ENCODE data around the gene HS3ST4.

The HS3ST4 gene

GRCh38 chr16:25897702-25898101, 205.9 kb downstream of the HS3ST4 start:
- DNase-seq: no peak

- DNase-seq: no peak
Observed at GRCh38 chr16:25905810-25906209, 214.1 kb downstream of the HS3ST4 start.

DNA sequence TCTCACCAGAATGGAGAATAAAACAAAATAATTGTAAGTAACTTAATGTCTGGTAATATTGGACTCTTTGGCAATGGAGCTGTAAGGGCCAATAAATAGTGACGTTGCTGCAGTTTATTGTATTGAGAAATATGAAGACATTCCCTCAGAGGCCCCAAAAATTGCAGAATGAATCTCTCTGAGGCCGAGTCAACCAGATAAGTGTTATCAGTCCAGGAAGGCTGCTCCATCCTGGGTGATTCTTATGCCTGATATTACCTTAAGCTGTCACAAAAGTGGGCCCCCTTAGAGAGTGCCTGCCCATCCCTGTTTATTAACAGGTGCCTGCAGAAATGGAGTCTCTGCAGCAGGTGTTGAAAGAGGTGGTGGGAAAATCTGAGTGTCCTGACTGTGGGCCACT, 219.2 kb downstream of the HS3ST4 start:
- DNase-seq: no peak

GRCh38 chr16:25912321-25912720, 220.6 kb downstream of the HS3ST4 start:
- no peak for DNase-seq

GRCh38 chr16:25914357-25914962, 222.7 kb downstream of the HS3ST4 start:
- DNase-seq: no peak

DNA sequence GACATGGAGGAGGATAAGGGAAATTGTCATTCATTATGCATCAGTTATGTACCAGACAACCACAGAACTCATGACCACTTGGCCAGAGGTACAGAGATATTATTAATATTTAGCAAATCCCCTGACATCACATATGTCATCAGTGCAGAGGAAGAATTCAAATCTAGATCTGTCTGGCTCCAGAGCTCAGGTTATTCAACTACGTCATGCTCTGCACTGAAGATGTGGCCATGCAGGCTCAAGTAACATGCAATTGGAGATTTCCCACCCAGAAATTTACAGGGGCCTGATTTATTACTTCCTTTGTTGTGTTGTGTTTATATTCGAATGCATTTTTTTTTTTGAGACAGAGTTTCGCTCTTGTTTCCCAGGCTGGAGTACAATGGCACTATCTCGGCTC, 224.3 kb downstream of the HS3ST4 start:
- DNase-seq: no peak

- peak in 1 of 3 experiments; percentile 1 for DNase-seq
Observed at GRCh38 chr16:25922438-25922837, 230.7 kb downstream of the HS3ST4 start.

- peak in 1 of 3 experiments; percentile 58 for DNase-seq
Observed at GRCh38 chr16:25925421-25925820, 233.7 kb downstream of the HS3ST4 start.

DNA sequence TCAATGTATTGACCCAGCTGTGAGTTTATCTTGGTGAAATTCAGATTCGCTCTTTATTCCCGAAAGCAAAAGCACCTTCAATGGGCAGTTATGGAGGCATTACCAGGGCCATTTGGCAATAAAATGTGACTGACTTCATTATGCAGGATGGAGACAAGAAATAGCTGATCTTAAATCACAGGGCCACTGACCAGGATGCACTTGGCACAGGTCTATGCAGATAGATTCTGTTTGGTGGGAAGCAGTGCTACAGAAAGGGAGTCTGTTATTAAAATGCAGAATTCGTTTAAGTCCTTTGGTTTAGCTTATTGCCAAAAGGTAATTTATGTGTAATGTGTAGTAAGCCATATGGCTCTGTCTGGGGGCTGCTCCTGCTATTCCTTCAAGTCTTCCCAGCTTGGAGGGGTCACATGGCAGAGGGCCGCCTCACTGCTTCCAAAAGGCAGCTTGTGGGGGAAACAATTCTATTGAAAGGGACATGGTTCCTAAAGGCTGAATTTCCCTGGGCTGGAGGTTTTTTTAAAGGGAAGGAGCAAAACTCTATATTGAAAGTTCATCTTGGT, 239.8 kb downstream of the HS3ST4 start:
- no peak for DNase-seq

- no peak for DNase-seq
Observed at GRCh38 chr16:25941800-25942499, 250.2 kb downstream of the HS3ST4 start.

GRCh38 chr16:25950586-25951281, 259.0 kb downstream of the HS3ST4 start:
- peak in 1 of 3 experiments; percentile 6 for DNase-seq

DNA sequence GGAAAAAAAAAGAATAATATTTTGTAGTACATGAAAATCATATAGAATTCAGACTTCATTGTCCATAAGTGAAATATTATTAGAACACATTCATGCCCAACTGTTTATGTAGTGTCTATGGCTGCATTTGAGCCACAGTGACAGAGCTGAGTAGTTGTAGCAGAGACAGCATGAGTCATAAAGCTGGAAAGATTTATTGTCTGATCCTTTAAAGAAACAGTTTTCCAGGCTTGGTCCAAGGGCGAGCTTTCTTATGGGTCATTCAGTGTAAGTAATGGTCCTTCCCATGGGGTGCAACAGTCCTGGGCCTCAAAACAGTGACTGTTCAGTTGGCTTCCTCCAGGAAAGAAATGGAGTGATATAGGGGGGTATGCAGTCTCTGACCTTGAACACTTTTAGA, 260.2 kb downstream of the HS3ST4 start:
- DNase-seq: no peak

GRCh38 chr16:25952983-25953382, 261.2 kb downstream of the HS3ST4 start:
- no peak for DNase-seq

DNA sequence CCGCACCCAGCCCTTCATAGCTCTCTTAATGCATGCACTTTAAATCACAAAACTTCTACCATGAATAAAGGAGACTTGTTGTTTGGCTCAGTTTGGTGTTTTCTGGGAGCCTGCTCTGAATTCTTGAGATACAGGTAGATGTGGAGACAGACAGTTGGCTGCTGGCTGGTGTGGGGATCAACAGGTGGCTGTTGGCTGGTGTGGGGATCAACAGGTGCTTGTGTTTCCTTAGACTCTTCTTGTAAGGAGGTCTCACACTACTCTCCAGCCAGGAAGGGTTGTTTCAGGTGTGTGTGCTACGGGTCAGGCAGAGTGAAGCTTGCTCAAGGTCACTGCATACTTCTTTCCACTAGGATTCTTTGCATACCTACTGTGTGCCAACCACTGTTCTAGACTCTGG, 265.9 kb downstream of the HS3ST4 start:
- no peak for DNase-seq

DNA sequence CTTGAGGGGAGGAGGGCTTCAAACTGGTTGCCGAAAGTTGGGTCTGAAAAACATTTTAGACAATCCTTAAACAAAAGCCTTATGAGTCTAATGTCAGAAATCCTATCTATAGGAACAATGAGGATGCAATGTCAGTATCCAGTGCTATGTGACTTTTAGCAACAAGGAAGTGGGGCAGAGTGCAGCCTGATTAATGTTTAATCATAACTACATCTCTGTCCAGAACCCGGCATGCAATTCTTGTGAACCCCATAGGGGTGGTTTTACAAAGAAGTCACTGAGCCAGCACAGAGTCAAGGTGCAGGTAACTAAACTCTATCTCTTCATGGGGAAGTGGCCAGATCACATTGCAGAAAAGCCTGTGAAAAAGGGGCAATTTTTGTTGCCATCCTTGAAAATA, 267.5 kb downstream of the HS3ST4 start:
- DNase-seq: no peak

DNA sequence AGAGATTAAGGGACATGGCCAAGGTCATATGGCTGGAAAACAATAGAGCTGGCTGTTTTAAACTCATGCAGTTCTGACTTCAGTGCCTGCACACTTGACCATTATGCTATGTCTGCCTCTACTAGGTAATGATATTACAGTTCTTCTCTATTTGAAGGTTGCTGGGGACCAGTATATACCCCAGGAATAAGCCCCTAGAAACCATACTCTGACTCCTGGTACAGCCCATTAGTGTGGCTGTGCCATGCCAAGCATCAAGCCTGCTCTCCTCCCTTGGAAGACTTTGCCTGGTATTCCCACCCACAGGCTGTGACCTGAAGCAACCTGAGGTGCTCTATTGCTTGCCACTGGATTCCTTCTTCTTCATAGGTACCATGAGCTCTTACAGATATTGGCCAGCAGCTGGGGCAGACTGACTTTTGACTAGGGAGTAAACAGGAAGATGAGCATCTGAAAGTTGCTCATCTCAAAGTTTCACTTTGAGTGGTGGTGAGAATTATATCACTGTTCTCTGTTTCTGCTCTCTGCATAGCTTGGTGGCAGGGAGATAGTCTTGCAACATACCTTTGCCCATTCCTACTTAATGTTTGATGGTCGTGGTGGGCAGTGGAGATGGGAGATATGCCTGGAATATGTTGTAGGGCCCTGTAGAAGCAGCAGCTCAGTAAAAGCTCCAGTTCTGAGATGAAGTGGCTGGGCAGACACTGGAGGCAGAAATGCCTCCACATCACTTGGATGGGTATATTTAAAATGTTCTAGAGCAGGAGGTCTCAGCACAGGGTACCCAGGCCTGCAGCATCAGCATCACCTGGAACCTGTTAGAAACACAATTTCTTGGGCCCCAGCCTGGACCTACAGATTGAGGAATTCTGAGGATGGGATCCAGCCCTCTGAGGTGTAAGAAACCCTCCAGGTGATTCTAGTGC, 274.7 kb downstream of the HS3ST4 start:
- no peak for DNase-seq

DNA sequence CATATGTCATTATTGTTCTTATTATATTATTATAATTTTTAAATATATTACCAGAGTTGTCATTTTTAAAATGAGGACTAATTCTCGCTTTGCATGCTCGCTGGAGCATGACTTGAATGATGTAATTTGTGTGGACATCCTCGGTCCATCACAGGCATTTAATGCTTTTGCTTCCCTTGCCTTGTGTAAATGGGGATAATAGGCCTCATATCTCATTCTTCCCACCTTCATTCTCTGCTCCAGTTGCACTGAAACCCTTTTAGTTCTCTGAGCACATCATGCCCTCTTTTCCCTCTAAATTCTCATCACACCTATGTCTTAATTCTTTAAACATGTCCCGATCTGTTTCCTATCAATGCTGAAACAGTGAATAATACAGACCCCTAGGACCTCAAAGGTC, 285.4 kb downstream of the HS3ST4 start:
- DNase-seq: no peak

DNA sequence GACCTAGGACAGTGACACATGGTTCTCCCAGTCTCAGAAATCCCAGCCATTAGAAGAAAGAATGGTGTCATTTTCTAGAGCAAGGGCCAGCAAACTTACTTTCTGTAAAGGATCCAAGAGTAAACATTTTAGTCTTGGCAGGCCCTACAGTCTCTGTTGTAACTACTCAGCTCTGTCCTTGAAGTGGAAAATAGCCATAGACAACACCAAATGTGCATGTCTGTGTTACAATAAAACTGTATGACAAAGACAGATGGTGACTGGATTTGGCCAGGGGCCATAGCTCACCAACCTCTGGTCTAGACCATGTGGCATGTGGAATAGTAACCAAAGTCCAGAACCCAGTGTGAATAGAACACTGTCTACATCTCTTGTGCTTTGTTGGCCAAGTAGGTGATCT, 286.5 kb downstream of the HS3ST4 start:
- peak in 1 of 3 experiments; percentile 2 for DNase-seq

- DNase-seq: peak in 2 of 3 experiments; percentile 4 to 8
Observed at GRCh38 chr16:25988084-25988483, 296.3 kb downstream of the HS3ST4 start.

- no peak for DNase-seq
Observed at GRCh38 chr16:25988882-25989281, 297.1 kb downstream of the HS3ST4 start.

GRCh38 chr16:25996052-25996451, 304.3 kb downstream of the HS3ST4 start:
- DNase-seq: no peak

- no peak for DNase-seq
Observed at GRCh38 chr16:26005336-26005735, 313.6 kb downstream of the HS3ST4 start.

- DNase-seq: no peak
Observed at GRCh38 chr16:26012376-26012775, 320.6 kb downstream of the HS3ST4 start.

Measured in NCI-H1417 (cell line).